Kidney (tissue), 14 donors: ENCODE data around the gene MPND. TPM values are rescaled to one million over a fixed set of nuclear protein-coding genes. Genes with fewer than 3 reads are reported as not detected.
A peak's percentile ranks its signal among the peaks of the same experiment; 100 is the strongest.

ENCODE experiments used
- DNase-seq, 5 donors: peaks; one replicate each; pipeline ENCODE4 v3.0.0-alpha.2; 2013 to 2020
- FAIRE-seq: peaks from 2 replicates; lab custom pipeline; 2012; peaks lifted over from hg19 to GRCh38; lab: Jason Lieb, UNC
- H3K27ac ChIP-seq, 2 donors: one replicate each; pipeline ENCODE4 v1.7.0; 2013; ENCODE audit warnings: low read depth in 2 of 2, low read length in 2 of 2, inconsistent platforms in 1 of 2
- H3K27me3 ChIP-seq: one replicate; pipeline ENCODE4 v1.7.1; 2013; ENCODE audit warnings: low read length, inconsistent platforms; ENCODE audit not compliant: control insufficient read depth, insufficient read depth
- H3K36me3 ChIP-seq, 3 donors: one replicate each; pipeline versions ENCODE4 v1.7.0 to v1.7.1; 2013; ENCODE audit warnings: low read length in 3 of 3, control low read depth in 1 of 3, inconsistent platforms in 1 of 3; ENCODE audit not compliant: insufficient read depth in 3 of 3, control insufficient read depth in 2 of 3
- H3K4me1 ChIP-seq, 3 donors: one replicate each; pipeline versions ENCODE4 v1.7.0 to v1.7.1; 2013; ENCODE audit warnings: low read length in 3 of 3, inconsistent platforms in 1 of 3, low read depth in 1 of 3; ENCODE audit not compliant: control insufficient read depth in 2 of 3, insufficient read depth in 2 of 3
- H3K4me3 ChIP-seq, 3 donors: one replicate each; pipeline versions ENCODE4 v1.7.0 to v1.8.1; 2013; ENCODE audit warnings: low read length in 3 of 3, control low read depth in 1 of 3, inconsistent platforms in 1 of 3
- H3K9ac ChIP-seq, 3 donors: one replicate each; pipeline versions ENCODE4 v1.7.0 to v1.7.1; 2013; ENCODE audit warnings: low read length in 3 of 3, control low read depth in 1 of 3, inconsistent platforms in 1 of 3
- H3K9me3 ChIP-seq, 3 donors: one replicate each; pipeline versions ENCODE4 v1.7.0 to v1.7.1; 2013; ENCODE audit warnings: low read length in 3 of 3, control low read depth in 1 of 3, inconsistent platforms in 1 of 3; ENCODE audit not compliant: control insufficient read depth in 2 of 3, insufficient read depth in 1 of 3
- intact Hi-C: fragments of 100-400 bp; cut with DNase I; formaldehyde crosslinking; loops from one replicate; pipeline ENCODE4 v1.11.1; 2022
- polyA plus RNA-seq: library from polyadenylated mRNA; stranded (reverse); fragments of 350-450 nt; fragmentation: Illumina TruSeq; extraction: RNeasy Lipid Tissue Mini Kit (QIAGEN cat#74804); gene quantifications from one replicate; pipeline ENCODE4 v1.2.3, GENCODE V29; 2014; ENCODE audit warnings: low read depth, low replicate concordance; ENCODE audit not compliant: insufficient read depth
- total RNA-seq: library from RNA; stranded (reverse); fragmentation: NEBNext Ultra II Directional; extraction: Animal tissue kit (Norgen Biotek cat#: 25700); gene quantifications from one replicate; pipeline ENCODE4 v1.2.1, GENCODE V29; 2021
- TF ChIP-seq, protein P1 (sequence below): IDR thresholded peaks from 3 replicates; pipeline ENCODE4 v1.5.1; 2012; ENCODE audit warnings: mild to moderate bottlenecking, moderate library complexity, borderline replicate concordance; ENCODE audit not compliant: insufficient read depth; ENCODE audit errors: extremely low read depth
- donor health status: control.
- donor health status: control.
- donor health status: control.
- donor health status: control.
- donor health status: control.
- donor health status: DM: yes; HTN: yes; CAD: no.
- donor health status: Normal renal cell carcinoma (clear cell type).

The MPND gene
- total and polyA plus RNA-seq, 2 donors from 2014 or later = 24.1 to 43.5 TPM

- FAIRE-seq = no peak
- Histone ChIP-seq H3K27ac (no peak overlapping the region), H3K27me3 (no peaks in the 10 kb centered on the region), H3K4me3 (no peak overlapping the region), H3K4me1 (no peaks in the 10 kb centered on the region), H3K36me3 (peaks cover 0 to 23% (median 9%) of the 10 kb centered on the region in 3 donors), H3K9ac (no peak overlapping the region), H3K9me3 (no peaks in the 10 kb centered on the region)
- intact Hi-C loops = no loop called here
- DNase-seq = peak in 1 of 5 donors; percentile 45
- TF ChIP-seq, protein P1, sequence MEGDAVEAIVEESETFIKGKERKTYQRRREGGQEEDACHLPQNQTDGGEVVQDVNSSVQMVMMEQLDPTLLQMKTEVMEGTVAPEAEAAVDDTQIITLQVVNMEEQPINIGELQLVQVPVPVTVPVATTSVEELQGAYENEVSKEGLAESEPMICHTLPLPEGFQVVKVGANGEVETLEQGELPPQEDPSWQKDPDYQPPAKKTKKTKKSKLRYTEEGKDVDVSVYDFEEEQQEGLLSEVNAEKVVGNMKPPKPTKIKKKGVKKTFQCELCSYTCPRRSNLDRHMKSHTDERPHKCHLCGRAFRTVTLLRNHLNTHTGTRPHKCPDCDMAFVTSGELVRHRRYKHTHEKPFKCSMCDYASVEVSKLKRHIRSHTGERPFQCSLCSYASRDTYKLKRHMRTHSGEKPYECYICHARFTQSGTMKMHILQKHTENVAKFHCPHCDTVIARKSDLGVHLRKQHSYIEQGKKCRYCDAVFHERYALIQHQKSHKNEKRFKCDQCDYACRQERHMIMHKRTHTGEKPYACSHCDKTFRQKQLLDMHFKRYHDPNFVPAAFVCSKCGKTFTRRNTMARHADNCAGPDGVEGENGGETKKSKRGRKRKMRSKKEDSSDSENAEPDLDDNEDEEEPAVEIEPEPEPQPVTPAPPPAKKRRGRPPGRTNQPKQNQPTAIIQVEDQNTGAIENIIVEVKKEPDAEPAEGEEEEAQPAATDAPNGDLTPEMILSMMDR = no peak
These were observed 16.3 kb downstream of the MPND start for GRCh38 chr19:4359627-4360000.

- no peaks in the 10 kb centered on the region for H3K27me3 ChIP-seq
- intact Hi-C loops = no loop called here
- DNase-seq (no peak), FAIRE-seq (no peak)
- TF ChIP-seq, protein P1 = no peak
- H3K4me3 ChIP-seq = no peak overlapping the region
- no peaks in the 10 kb centered on the region for H3K9me3 ChIP-seq
- no peaks in the 10 kb centered on the region for H3K4me1 ChIP-seq
- no peak overlapping the region for H3K27ac ChIP-seq
- H3K9ac ChIP-seq = no peak overlapping the region
- H3K36me3 ChIP-seq = peaks cover 0 to 25% (median 9%) of the 10 kb centered on the region in 3 donors
These were observed 16.8 kb downstream of the MPND start for GRCh38 chr19:4360081-4360569.

DNA sequence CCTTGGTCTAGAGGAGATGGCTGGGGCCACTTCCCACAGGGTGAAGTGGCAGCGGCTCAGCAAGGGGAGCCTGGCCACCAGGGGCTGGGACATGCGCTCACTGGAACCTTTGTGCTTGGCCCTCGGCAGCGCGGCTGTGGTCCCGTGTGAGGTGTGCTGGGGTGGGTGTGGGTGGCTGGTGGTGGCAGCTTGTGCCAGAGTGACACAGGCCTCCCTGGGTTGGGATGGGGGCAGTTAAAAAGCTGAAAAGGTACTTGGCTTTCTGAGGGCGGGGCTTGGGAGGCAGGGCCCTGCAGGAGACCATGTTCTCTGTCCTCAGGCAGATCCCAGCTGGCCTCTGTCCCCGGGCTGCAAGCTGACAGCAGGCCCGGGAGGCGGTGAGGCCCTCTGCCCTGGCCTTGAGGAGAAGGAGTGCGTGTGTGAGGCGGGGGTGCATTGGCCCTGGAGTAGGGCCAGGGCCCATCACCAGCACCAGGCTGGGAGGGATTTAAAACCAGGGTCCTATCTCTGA is 17.3 kb downstream of the MPND start:
- no peak overlapping the region for H3K9ac ChIP-seq
- peaks cover 0 to 27% (median 9%) of the 10 kb centered on the region in 3 donors for H3K36me3 ChIP-seq
- FAIRE-seq (no peak), DNase-seq (peak in 2 of 5 donors; percentile 87 to 88)
- no peaks in the 10 kb centered on the region for H3K4me1 ChIP-seq
- H3K27ac ChIP-seq = no peak overlapping the region
- no peaks in the 10 kb centered on the region for H3K9me3 ChIP-seq
- intact Hi-C loops = no loop called here
- TF ChIP-seq, protein P1 = no peak
- no peaks in the 10 kb centered on the region for H3K27me3 ChIP-seq
- H3K4me3 ChIP-seq = no peak overlapping the region
